HG03175 (cell line): Measurements from ENCODE around the gene POLR2F.

ENCODE experiments used
- ATAC-seq: cut with Tn5 transposase; IDR thresholded peaks from one replicate; pipeline ENCODE4 v1.9.1; 2021; ENCODE audit warnings: mild to moderate bottlenecking, moderate library complexity; ENCODE audit not compliant: unreplicated experiment

POLR2F gene

DNA sequence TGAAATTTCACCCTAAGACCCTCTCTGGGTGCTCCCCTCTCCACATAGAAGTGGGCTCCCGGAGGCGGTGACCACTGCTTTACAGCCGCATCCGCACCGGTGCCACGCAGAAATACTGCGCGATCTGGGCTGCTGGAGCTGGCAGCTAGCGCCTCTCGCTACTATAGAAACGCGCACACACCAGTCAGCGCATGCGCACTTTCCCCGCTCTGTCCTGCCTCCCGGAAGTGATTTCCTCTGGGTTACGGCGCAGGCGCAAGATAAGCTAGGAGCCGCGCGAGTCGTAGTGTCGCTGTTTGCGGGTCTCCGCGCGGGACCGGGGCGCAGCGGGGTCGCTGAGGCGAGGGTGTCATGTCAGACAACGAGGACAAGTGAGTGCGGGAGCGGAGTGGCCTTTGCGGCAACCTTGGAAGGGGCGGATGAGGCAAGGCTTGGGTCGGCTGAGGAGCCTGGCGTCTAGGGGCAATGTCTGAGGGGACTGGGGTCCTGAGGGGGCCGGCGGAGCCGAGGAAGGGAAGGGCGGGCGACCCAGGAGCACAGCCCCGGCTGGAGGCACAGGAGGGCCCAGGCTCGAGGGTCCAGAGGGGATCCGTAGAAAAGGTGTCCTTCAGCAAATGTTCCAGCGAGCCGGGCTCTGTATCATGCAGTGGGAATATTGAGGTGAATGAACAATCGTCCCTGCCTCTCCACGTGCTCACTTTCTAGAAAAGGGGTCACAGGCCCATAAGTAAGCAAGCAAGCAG is at the start of gene POLR2F, which contains the start of gene C22orf23:
TSS of gene POLR2F (plus strand) at position 263 of the 743 bp plus-strand sequence. CDS start at position 352, 89 bp downstream.
TSS of gene C22orf23 (minus strand) at position 165 of the 743 bp plus-strand sequence. CDS start 452 bp downstream, outside the sequence.
- ATAC-seq = peak; percentile 90

- ATAC-seq = no peak
Observed at GRCh38 chr22:37904572-37905533, 48.6 kb upstream of the POLR2F start.

GRCh38 chr22:37905534-37906363 is 47.8 kb upstream of the POLR2F start, which contains the start of gene MICALL1:
Gene MICALL1, plus strand, starts transcription at chr22:37906297. Its CDS starts 126 bp downstream, at chr22:37906423.
- ATAC-seq = peak; percentile 82

GRCh38 chr22:37906364-37907008 is 47.0 kb upstream of the POLR2F start:
- ATAC-seq = peak; percentile 36

GRCh38 chr22:37907036-37907954 is 46.2 kb upstream of the POLR2F start:
- no peak for ATAC-seq

DNA sequence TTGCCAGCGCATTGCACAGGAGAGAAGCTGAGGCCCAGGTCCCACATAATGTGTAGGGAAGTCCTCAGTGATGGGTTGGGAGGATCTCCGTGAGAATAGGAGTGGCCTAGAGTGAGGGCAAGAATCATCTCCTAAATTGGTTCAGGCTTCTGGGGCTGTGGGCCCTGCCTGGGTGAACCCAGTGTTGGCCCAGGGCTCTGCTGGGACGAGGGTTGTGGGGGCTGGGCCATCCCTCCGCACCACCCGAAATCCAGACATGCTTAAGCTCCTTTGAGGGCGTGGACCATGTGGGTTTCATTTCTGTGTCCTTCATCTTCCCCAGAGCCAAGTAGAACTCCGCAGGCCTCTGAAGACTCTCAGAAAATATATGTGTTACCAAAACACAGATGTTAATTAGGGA is 43.7 kb upstream of the POLR2F start:
- ATAC-seq = no peak

DNA sequence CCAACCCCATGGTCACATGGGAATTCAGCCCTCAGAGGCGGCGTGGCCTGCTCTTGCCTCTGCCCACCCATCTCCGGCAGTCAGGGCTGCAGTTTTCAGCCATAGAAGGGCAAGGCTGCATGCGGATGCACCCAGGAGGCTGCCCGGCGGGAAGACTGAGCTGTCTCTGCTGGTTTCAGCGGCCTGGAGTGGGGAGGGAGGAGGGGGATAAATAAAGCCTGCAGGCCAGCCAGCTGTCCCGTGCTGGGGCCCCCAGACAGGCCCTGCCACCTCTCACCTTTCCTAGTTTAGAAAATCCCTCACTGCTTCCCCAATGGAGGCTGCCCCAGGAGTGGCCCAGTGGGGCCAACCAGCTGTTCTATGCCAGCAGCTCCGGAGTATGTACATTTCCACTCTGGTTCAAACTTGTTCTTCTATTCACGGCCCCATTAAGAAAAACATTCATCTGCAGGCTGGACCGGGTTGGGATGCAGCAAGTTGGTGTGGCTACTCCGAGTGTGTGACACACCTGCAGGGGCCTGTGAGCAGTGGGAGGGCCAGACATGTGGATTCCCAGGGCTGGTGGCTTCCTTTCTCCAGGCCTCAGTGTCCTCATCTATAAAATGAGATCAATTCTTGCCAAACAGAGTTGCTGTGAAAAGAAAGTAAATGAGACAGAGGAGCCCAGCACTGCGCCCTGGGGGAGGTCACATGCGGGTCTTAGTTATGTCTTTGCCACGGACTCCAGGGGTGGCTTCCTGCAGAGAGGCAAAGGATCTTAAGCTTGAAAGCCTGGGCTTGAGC is 42.4 kb upstream of the POLR2F start:
- no peak for ATAC-seq

DNA sequence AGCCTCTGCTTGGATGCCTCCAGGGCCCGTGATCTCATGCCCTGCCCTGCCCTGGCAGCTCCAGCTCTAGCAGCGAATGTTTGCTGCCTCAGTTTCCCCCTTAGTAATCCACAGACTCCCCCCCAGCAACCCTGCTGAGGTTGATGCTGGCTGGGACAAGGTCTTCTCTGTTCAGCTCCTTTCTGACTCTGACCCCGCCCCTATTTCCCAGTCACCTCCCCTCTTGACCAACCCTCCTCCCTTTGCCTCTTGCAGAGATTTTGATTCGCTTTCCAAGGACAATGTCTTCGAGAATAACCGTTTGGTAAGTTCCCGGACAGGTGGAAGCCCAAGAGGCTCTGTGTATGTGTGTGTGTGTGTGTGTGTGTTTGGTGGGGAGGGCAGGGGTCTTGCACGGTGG is 41.8 kb upstream of the POLR2F start:
- ATAC-seq = no peak

DNA sequence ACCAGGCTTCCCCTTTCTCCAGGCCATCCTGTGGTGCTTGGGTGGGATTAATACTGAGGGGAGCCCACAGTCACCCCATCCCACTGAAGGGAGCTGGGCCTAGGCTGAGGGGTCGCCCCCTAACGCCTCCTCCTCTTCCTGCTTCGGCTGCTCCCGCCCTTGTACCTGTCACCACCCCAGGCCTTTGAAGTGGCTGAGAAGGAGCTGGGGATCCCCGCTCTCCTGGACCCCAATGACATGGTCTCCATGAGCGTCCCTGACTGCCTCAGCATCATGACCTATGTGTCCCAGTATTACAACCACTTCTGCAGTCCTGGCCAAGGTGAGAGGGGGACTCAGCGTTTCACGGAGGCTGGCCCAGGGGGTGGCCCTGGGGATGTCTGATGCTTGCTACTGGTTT is 41.3 kb upstream of the POLR2F start:
- ATAC-seq = no peak

GRCh38 chr22:37913233-37913721 is 40.2 kb upstream of the POLR2F start:
- ATAC-seq = no peak

- ATAC-seq = no peak
Observed at GRCh38 chr22:37916311-37916710, 37.2 kb upstream of the POLR2F start.

GRCh38 chr22:37917874-37918548 is 35.5 kb upstream of the POLR2F start:
- ATAC-seq = no peak

DNA sequence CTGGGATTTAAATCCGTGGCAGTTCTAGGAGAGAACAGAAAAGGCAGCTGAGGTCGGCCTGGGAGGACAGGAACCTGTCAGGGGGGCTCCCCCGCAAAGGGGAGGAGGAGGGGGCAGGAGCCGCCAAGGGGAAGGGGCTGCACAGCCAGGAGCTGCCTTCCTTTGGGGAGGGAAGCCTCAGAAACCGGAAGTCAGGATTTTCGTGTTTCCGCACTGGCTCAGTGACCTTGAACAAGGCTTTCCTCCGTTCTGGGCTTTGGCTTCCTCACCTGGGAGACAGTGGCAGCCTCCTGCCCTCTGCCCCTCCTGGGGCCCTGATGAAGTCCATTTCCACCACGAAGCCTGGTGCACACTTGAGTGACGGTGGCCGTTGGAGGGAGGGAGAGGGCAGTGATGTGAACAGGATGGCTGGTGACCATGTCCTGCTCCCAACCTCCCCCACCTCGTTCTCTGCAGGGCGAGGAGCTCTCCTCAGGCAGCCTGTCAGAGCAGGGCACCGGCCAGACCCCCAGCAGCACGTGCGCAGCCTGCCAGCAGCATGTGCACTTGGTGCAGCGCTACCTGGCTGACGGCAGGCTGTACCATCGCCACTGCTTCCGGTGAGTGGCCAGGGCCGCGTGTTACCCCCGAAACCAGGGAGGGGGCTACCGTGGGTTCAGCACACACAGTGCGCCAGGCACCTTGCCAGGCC is 34.8 kb upstream of the POLR2F start:
- ATAC-seq = no peak

GRCh38 chr22:37920126-37920525 is 33.4 kb upstream of the POLR2F start:
- ATAC-seq = no peak

GRCh38 chr22:37922191-37922590 is 31.3 kb upstream of the POLR2F start:
- no peak for ATAC-seq

GRCh38 chr22:37923927-37924326 is 29.6 kb upstream of the POLR2F start:
- no peak for ATAC-seq
